ENCODE results near the gene ZNHIT1.
"Not testable (repeated sequence)": the region's sequence is repeated elsewhere in the genome, so short reads cannot be mapped to it uniquely, and the experiment has no call there.

ZNHIT1 gene

DNA sequence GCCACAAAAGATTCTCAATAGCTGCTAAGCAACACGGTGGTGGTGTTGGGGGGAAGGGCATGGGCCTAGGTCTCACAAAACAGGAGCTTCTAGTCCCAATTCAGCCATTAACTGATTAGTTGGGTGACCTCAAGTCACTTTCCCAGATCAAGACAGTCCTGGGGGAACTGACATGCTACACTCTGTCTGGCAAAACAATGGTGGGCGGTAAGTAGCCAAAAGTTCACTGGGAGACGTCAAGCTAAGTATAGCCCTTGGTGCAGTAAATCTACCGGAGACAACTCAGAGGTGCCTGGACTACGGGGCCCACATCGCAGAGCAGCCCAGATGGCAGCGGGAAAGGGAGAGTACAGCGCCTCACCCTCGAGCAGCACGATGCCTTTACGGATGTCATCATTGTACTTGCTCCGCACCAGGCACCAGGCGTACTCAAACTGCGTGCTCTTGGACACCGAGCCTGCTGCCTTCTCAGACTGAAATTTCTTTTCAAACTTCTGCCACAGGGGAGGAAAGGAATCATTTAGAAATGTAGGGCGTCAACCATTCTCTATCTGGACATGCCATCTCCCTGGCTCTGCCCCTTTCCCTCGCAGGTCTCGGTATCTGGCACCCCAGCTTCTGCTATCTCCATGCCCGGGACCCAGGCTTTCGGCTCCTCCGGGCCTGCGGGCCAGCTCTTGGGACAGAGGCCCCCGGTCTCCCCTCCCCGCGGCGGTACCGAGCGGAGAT, 25.8 kb downstream of the ZNHIT1 start:
- no peak for FAIRE-seq

DNA sequence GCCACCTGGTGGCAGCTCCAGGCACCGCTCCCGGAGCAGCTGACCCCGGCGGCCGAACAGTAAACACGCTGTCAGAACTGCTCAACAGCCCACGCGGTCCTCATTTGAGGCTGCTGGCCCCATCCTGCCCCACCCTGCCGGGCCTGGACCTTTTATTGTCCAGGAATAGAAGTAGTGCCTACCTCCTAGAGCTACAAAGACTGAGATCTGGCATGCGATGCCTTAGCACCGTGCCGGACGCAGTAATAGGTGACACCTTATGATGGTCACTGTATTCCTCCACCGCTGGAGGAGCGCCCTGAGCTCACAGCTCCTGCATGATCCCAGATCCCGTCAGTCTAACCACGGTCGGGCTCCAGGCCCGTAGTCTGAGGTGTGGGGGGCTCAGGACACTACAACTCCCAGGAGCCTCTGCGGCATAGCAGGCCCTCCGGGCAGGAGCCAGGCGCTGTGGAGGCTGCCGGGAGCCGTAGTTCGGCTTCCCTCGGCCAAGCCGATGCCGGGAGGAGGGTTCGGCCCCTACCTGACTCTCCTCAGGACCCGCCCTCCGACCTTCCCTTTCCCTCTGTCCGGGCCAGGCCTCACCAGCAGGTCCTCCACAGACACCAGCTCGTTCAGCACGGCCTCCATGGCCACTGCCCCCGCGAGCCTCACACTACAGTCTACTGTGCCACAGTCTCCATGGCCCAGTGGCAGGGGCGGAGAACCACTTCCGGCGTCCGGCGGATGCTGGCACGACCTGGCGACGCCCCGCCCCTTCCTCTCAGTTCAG, 26.6 kb downstream of the ZNHIT1 start, which contains the start of gene FIS1:
FIS1 (minus strand) TSS at position 707 of the 772 bp plus-strand sequence; CDS start at position 630, 77 bp downstream.
- no peak for FAIRE-seq

DNA sequence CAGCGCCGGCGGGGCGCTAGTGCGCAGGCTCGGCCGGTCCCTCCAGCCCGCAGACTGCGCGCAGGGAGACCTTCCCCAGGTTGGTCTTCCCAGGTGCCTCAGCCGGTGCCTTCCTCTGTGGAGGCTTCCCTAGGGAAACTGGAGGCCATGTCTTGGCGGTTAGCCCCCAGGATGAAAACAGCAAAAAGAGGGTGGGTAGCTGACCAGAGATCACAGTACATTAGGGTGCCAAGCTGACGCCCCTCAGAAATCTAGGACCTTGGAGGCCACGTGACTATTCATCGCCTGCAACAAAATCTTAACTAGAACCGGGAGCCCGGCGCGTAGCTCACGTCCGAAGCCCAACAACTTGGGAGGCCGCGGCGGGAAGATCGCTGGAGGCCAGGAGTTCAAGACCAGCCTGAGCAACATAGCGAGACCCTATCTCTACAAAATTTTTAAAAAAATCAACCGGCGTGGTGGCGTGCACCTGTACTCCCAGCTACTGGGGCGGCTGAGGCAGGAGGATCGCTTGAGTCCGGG, 27.2 kb downstream of the ZNHIT1 start:
- FAIRE-seq, result no peak

DNA sequence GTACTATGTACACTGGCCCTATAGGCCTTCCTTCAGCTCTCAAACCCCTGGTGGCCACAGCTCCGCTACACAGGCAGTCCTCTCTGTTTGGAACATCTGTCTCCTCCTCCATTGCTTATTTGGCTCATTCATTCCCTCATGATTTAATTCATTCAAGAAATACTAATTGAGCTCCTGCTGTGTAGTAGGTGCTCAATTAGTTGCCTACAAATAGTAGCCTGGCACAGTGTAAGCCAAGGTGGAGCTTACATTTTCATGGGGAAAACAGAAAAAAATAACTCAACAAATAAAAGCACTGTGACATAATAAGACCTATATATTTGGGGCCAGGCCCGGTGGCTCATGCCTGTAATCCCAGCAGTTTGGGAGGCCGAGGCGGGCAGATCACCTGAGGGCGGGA, 30.3 kb downstream of the ZNHIT1 start:
- FAIRE-seq, result no peak

DNA sequence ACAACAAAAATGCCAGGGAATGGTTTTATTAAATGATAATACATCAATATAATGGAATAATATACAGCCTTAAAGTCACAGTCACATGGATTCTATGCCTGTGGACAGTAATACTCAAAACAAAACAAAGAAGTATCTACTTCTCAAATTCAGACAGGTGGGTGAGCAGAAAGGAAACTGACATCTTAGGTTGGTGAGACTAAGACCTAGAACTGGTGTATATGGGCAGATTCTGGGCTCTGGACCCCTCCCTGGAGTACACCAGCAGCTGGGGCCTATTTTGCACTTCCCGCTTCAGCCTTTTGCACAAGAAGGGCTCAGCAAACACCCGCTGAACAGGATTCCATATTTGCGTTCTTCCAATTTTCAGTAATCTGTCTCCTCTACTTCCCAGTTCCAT, 32.4 kb downstream of the ZNHIT1 start:
- FAIRE-seq, result no peak

DNA sequence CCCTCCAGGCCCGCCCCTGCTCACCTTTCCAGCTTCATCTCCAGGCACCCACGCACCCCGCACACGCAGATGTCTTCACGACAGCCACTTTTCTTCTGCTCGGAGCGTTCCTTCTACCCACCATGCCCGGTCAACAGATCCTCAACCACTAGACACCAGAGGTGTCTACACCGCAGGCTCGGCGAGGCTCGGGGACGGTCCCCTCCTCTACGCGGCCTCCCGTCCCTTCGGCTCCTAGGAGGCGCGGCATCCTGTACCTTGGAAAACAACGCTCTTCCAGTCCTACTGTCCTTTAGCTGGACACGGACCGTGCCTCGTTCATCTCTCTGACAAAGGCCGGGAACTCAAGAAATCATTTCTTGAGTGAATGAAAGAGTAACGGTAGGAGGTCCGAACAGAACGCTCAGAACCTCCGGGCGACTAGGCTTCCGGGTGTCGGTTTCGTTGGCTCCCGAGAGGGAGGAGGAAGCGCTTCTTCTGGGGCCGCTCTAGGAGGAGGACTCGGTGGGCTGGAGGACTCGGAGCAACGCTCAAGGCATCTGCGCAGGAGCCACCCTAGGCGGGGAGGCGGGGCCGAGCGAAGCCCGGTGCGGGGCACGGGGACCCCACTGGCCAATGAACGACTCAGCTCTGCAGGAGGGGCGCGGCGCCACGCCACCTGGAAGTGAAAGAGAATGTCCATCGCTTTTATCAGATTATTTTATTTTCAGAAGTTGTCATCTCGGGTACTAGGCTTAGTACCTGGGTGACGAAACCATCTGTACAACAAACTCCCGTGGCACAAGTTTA, 34.1 kb downstream of the ZNHIT1 start:
- FAIRE-seq, result peak; percentile 88

DNA sequence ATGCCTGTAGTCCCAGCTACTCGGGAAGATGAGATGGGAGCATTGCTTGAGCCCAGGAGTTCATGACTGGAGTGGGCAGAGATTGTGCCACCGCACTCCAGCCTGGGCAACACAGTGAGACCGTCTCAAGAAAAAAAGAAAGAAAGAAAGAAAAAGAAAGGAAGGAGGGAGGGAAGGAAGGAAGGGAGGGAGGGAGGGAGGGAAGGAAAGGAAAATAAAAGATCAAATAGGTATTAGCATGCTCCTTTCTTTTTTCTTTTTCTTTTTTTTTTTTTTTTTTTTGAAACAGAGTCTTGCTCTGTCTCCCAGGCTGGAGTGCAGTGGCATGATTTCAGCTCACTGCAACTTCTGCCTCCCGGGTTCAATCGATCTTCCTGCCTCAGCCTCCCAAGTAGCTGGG, 35.2 kb downstream of the ZNHIT1 start:
- not testable (repeated sequence) for FAIRE-seq

DNA sequence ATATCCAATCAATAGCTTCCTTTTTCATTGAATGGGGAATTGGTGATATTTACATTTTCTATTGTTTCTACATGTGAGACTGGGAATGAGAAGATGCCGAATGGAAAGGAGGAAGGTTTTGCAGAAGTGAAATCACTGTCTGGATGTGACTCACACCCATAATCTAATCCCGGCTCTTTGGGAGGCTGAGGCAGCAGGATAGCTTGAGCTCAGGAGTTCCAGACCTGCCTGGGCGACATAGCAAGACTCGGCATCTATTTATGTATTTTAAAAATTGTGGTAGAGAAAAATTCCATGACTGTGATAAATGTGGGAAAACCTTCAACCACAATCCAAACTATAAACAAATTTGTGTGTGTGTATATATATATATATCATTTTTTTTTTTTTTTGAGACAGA, 37.8 kb downstream of the ZNHIT1 start:
- no peak for FAIRE-seq

DNA sequence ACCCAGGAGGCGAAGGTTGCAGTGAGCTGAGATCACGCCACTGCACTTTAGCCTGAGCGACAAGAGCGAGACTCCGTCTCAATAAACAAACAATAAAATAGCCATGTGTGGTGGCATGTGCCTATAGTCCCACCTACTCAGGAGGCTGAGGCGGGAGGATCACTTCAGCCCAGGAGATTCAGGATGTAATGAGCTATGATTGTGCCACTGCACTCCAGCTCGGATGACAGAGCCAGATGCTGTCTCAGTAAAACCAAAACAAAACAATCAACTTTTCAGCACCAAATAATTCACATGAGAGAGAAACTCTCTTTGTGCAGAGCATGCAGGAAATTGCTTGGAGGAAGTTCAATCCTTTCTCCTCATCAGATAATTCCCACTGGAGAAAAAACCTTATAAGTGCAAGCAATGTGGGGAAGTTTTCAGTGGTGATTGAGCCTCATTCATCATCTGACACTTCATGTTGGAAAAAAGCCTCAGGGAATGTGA, 40.3 kb downstream of the ZNHIT1 start:
- no peak for FAIRE-seq

DNA sequence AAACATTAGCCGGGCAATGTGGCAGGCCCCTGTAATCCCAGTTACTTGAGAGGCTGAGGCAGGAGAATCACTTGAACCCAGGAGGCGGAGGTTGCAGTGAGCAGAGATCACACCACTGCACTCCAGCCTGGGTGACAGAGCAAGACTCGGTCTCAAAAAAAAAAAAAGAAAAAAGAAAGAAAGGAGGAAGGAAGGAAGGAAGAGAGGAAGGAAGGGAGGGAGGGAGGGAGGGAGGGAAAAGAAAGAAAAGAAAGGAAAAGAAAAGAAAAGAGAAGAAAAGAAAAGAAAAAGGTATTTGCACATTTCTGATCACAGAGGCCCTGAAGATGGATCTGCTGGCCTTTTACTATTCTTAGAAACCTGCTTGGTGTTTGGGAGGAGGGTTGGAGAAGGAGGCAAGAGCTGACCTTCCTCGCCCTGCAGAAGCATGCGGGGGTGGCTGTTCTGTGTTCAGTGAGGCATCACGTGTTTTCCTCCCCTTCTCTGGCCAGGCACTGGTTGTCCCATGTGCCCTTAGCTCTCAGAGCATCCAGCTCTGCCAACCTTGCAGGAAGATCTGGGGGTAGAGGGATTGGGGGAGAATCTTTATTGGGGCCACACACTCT, 46.2 kb downstream of the ZNHIT1 start:
- FAIRE-seq, result not testable (repeated sequence)

DNA sequence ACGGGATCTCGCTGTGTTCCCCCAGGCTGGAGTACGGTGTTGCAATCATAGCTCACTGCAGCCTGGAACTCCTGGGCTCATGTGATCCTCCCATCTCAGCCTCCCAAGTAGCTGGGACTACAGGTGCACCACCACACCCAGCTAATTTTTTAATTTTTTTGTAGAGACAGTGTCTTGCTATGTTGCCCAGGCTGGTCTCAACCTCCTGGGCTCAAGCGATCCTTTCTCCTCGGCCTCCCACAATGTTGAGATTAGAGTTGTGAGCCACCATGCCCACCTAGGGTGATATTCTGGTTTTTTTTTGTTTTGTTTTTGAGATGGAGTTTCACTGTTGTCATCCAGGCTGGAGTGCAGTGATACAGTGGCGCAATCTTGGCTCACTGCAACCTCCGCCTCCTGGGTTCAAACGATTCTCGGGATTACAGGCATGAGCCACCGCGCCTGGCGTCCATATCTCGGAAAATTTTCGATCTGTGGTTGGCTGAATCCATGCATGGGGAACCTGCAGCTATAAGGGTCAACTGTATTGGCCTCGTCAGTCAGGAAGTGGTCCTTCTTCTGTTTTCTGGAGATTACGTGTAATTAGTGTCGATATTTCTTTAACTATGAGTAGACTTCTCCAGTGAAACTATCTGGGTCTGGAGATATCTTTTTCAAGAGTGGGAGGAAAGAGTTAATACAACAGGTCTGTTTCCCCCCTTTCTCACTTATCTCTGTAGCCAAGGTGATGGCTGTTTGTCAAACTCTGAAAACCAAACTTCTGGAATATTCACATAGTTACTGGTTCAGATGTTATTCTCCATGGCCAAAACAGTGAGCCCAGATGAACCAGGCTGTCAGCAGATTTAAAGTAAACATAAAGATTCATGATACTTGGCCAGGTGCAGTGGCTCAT, 47.9 kb downstream of the ZNHIT1 start:
- no peak for FAIRE-seq

DNA sequence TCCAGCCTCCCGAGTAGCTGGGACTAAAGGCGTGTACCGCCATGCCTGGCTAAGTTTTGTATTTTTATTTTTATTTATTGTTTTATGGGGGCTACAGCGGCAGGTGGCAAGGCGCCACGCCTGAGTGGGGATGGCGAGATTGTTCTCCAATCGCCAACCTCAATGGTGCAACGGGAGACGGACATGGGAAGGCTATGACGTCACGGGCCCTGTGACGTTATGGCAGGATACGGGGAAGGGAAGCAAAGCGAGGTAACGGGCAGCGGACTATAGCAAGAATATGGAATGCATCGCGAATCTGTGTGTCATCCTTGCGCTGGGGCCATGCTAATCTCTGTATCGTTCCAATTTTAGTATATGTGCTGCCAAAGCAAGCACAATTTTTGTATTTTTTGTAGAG, 51.7 kb downstream of the ZNHIT1 start:
- FAIRE-seq, result no peak

DNA sequence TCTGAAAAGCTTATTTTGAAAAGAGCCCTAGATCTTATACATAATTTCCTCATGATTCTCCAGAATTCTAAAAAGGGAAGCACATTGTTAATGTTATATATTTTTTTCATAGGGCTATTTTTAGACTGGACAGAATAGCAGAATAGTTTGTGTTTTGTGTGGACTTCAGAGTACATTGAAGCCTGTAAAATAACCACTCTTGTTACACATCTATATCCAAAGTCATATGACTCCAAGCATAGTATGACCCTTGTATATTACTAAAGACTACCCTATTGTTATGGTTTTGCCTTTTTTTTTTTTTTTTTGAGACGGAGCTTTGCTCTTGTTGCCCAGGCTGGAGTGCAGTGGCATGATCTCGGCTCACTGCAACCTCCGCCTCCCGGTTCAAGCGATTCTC, 53.1 kb downstream of the ZNHIT1 start:
- FAIRE-seq, result no peak

DNA sequence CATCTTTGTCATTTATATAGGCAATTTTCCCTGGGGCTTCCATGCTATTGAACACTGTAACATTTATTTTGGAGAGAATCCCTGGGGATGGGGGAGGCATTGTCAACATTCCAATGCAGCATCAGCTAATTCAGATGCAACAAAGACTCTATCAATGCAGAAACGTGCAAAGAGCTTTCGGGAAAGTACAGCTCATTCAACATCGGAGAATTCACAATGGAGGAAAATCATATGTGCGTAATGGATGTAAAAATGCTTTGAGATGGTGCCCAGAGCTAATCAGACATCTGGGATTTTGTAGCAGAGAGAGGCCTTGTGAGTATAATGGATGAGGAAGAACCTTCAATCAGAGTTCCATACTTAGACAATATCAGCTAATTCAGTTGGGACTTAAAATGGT, 55.2 kb downstream of the ZNHIT1 start:
- no peak for FAIRE-seq
